ENCODE measurements around the gene MYBPH. TPM values are rescaled to one million over a fixed set of nuclear protein-coding genes. Genes with fewer than 3 reads are reported as not detected.

Gene MYBPH
- total RNA-seq, 1 donor from 2014 or later, result 2.1 TPM

DNA sequence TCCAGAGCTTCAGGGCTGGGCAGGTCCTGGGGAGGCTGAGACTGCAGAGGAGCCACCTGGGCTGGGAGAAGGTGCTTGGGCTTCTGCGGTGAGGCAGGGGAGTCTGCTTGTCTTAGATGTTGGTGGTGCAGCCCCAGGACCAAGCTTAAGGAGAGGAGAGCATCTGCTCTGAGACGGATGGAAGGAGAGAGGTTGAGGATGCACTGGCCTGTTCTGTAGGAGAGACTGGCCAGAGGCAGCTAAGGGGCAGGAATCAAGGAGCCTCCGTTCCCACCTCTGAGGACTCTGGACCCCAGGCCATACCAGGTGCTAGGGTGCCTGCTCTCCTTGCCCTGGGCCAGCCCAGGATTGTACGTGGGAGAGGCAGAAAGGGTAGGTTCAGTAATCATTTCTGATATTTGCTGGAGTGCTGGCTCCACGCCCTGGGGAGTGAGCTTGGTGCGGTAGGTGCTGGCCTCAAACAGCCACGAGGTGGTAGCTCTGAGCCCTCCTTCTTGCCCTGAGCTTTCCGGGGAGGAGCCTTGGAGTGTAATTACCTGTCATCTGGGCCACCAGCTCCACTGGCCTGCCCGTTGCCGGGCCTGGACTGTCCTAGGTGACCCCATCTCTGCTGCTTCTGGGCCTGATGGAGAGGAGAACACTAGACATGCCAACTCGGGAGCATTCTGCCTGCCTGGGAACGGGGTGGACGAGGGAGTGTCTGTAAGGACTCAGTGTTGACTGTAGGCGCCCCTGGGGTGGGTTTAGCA lies 9.3 kb downstream of the MYBPH start:
- DNase-seq, result no peak

DNA sequence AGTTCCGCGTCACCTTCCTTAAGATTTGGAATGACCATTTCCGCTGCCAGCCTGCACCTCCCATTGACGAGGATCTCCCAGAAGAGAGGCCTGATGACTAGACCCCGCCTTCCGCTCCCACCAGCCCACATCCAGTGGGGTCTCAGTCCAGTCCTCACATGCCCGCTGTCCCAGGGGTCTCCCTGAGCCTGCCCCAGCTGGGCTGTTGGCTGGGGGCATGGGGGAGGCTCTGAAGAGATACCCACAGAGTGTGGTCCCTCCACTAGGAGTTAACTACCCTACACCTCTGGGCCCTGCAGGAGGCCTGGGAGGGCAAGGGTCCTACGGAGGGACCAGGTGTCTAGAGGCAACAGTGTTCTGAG lies 9.8 kb downstream of the MYBPH start:
- no peak for DNase-seq

DNA sequence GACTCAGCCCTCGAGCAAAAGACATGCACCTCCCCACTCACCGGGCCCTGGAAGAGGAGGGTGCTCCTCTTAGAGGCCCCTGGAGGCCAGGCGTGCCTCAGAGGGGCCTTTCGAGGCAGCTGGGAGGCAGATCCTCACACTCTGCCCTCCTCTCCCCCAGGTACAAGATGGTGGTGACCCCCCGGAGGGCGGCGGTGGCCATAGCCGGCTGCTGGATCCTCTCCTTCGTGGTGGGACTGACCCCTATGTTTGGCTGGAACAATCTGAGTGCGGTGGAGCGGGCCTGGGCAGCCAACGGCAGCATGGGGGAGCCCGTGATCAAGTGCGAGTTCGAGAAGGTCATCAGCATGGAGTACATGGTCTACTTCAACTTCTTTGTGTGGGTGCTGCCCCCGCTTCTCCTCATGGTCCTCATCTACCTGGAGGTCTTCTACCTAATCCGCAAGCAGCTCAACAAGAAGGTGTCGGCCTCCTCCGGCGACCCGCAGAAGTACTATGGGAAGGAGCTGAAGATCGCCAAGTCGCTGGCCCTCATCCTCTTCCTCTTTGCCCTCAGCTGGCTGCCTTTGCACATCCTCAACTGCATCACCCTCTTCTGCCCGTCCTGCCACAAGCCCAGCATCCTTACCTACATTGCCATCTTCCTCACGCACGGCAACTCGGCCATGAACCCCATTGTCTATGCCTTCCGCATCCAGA lies 10.4 kb downstream of the MYBPH start:
- DNase-seq, result no peak

DNA sequence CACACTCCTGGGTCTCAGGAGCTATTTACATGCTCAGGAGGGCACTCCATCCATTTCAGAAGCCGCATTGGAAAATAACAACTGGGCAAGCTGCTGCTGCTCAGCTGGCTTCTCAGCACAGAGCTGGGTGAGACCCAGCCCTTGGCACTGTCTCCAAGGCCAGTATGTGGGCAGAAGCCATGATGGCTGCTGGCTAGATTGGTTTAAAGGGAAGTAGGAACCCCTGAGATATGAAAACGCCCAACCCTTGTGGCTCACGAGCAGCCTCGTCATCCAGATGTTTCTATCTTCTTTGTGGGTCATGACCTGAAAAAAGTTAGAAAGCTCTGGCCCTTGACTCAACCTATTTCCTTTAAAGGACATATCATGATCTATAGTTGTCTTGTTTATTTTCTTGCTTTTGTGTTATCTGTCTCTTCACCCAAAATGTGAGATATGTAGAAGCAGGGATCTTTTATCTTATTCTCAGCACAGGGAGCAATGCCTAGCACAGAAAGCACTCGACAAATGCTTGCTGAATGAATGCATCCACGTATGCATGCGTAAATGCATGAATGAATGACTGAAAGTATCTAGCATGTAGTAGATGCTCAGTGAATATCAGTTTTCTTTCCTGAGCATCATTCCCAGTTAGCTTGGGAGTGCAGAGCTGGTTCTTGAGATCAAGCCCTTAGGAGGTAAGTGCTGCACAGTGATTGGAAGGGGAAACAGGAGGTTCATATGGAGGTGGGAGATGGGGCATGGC lies 11.6 kb downstream of the MYBPH start:
- no peak for DNase-seq

DNA sequence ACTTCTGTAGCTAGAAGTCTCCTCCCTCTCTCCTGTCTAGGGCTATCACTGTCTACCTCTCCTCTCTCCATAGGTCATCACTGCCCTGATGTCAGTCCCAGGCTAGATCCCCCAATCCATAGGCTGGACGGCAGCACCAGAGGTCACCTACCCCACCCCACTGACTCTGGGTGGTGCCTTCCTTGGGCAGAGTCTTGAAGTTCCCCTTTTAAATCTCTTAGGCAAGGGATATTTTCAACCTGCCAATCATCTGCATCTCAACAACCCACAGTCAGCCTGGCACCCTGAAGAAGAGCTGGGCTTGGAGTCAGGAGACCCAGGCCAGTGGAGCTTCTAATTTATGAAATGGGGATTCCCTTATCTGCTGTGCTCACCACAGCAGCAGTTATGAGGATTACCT lies 13.2 kb downstream of the MYBPH start:
- DNase-seq, result no peak

DNA sequence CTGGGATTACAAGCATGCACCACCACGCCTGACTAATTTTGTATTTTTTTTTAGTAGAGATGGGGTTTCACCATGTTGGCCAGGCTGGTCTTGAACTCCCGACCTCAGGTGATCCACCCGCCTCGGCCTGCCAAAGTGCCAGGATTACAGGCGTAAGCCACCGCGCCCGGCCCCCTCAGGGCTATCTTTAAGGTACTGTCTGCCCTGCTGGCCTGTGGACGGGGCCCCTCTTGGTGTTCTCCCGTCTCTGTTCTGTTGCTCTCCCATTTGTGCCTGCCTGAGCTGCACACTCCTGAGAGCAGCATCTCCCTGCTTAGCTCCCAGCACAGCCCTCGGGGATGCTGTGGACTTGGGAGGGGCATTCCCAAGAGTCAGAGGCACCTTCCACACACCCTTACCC lies 13.9 kb downstream of the MYBPH start:
- DNase-seq, result no peak

DNA sequence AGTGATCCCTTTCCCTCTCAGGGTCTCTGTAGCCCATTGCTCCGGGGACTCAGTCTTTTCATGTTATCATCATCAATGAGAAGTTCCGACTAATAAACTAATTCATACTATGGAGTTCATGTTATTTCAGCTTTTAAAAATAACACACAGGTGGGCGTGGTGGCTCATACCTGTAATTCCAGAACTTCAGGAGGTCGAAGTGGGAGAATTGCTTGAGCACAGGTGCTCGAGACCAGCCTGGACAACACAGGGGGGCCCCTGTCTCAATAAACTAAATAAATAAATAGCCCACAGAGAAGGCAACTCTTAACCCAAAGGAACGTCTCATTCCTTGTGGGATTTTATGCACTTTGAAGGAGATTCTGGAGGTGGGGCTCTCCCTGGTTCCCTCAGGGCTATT lies 14.5 kb downstream of the MYBPH start:
- no peak for DNase-seq

DNA sequence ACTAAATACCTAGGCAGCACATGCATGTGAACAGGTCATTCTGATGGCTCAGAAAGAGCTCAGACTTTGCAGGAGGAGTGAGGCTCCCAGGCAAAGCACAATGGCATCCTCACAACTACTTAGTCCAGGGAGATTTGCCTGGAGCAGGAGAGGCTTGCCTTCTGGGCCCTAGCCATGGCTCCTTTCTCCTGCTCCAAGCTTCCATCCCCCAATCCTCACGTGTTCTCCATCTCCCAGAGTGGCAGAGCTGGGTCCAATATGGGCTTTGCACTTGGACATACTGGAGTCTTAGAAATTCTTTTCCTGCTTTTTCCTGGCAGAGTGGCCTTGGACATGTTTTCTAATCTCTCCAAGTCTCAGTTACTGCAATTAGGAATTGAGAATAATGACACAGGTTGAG lies 15.8 kb downstream of the MYBPH start:
- DNase-seq, result no peak

DNA sequence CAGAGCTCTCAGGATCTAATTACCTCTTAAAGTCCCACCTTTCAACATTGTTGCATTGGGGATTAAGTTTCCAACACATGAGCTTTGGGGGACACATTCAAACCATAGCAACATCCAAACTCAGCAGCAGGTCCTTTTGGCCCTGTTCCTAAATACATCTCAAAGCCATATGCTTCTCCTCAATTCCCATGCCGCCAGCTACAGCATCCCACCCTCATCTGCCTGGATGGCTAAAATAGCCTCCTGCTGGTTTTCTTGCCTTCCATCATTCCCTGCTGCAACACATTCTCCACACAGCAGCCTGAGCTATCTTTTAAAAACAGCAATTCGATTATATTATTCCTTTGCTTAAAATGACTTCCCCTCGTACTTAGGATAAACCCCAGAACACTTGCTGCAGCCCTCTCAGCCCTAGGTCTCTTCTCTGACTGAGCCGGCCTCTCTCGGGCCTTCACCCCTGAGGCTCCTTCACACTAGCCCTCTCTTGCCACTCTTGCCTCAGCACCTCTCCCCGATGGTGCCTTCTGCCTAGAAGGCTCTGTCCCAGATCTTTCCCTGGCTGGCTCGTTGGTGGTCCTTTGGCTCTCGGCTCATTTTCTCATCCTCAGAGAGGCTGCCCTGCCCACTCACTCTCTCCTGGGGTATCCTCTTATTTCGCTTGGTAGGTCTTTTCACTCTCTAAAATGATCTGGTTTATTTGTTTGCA lies 16.5 kb downstream of the MYBPH start:
- DNase-seq, result no peak

DNA sequence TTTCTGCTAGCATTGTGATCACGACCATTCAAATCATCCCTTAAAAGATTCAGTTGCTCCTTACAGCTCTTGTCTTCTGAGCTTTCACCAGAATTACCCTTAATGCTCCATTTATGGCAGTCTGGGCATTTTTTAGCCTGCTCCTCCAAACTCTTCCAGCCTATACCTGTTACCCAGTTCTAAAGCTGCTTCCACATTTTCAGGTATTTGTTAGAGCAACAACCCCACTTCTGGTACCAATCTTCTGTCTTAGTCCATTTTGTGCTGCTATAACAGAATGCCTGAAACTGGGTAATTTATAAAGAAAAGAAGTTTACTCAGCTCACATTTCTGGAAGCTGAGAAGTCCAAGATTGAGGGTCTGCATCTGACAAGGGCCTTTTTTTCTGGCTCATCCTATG lies 17.2 kb downstream of the MYBPH start:
- no peak for DNase-seq

DNA sequence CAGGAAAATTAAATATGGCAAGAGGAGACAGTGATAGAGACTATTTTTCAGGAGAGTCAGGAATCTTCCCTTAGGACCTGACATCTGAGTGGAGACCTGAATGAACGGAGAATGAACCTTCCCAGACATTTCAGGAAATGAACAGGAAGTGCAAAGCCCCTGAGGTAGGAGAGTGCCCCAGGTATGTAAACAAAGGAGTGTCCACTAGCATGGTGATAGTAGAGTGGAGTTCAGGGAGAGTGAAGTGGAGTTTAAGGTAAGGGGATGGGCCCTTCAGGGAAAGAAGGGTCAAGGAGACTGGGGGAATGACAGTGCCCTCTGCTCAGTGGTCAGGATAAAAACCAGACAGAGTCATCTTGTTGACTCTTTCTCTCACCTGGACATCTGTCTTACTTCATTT lies 19.3 kb downstream of the MYBPH start:
- DNase-seq, result no peak

DNA sequence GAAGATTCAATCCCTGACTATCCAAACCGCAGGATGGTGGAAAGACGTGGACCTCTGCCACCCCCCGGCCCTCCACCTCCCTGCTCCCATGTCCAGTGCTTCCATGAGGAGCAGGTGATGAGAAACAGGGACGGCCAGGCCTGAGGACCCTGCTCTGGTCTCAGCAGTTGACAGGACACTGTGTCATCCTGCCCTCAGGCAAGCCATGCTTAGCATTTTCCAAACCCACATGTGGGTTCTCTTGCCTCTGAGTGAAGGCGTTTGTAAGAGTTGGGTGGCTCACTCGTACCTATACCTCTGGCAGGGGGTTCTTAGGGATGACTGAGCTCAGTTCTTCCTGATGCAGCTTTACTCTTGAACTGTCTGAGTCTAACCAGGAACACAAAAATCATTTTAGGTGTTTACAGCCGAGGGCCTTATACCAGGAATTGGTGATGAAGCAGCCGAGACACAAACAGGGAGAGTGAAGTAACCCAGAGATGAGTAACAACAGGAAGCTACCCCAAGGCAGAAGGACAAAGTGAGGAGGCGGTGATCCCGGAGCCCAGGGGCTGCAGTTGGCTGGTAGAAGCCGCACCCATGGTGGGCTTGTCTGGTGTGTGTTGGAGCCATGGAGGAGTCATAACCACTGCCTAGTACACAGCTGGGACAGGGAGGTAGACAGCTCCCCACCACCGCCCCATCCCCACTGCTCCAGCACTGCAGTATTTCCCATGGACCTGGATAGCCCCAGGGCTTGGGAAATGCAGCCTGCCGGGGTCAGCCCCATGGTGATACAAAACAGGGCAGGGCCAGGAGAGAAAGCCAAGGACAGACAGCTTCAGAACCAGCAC lies 21.4 kb downstream of the MYBPH start:
- DNase-seq, result no peak

DNA sequence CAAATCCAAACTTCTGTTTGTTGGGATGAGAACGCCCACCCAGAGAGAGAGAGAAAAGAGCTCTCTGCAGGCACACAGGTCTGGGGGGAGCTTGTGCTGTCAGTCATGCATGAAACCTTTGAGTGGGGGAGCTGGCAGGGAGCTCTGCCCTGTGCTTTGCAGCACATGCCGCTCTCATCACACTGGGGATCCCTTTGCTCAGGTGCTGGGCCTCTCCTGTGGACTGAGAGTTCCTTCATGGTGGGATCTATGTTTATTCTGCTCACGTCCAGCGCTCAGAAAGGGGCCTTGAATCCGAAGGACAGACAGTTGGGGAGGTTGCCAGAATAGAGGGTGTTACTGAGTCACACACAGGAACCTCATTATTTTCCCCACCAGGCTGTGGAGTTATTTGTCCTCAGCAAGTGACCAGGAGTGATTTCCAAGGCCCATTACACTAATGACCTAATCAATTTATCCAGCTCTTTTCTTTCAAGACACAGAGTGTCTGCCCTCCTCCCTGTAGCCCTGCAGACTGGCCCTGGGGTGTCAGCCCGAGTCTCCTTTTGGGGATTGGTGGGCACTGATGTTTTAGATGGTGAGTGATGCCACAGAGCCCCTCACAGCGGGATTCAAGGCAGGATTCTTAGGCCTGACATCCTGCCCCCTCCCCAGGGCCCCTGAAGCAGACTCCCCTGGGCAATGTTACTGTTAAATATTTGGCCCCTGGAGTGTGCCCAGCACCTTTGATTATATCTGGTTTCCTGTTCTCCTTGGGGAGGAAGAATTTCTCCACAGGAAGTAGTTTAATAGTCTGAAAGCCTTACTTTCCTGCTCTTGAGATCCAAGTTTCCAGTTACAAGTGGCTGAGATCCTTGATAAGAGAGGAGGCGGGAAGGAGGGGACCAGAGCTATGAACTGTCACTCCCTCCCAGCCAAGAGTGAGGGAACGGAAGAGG lies 22.3 kb downstream of the MYBPH start:
- DNase-seq, result no peak

DNA sequence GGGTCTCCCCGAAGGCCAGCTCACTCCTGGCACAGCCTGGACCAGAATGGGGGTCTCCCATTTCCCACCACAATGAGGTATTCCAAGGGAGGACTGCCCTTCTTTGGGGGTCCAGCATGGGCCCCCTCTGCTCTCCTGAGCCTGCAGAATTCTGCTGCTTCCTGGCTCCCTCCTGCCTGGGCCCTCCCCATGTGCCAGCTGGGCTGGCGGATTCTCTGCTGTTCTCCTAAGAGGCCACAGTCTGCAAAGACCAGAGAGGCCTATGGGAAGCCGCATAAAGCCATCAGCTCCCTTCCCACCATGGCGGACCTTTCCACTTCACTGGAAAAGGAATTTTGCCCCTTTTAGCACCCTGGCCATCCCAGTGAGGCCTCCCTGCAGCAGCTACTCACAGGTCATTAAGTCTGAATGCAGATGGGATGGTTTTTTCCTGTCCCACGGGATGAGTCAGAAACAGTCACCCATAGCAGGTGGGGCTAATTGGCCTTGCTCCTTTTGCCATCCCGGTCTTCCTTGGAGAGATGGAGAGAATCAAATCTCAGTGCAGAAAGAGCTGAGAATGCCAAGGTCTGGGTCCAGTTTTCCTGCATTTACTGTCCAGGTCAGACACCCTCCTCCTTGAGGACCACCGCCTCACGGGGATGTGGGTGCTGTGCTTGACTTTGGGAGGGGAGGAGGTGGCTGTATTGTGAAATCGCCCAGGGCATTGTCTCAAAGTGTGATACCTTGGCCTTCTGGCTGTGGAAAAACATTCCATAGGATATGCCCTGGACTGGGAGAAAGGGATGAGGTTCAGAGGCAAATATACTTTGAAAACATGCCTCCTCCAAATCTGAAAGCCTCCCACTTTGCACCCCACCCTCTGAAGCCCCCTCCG lies 23.2 kb downstream of the MYBPH start:
- no peak for DNase-seq

DNA sequence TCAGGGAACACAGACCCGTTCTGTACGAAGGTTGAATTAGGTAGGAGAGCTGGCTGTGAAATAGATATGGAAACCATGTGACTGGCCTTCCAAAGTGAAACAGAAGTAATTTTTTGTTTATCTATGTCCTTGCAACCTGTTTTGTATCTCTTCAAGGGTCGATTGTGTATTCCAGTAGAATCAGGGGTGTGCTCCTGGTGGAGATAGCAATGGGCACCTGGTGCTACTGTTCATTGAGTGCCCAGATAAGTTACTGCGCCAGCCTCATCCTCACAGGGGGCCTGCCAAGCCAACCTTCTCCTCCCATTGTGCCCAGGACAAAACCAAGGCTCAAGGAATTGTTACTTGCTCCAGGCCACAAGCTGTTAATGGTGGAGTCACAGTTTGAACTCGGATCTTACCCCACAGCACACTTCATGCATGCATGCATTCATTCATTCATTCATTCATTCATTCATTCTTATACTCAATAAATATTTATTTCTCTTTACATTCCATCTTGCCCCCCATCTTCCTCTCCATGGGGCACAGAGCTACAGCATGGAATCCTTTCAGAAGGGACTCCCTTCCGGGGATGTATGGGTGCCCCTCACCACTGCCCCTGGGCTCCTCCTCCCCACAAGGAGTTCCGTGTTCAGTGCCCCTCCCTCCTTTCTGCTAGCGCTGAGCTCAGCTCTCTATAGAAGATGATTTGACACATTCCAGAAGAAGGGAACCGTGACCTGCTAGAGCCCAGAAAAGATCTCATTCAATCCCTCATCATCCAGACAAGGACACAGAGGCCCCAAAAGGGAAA lies 24.1 kb downstream of the MYBPH start:
- DNase-seq, result no peak

DNA sequence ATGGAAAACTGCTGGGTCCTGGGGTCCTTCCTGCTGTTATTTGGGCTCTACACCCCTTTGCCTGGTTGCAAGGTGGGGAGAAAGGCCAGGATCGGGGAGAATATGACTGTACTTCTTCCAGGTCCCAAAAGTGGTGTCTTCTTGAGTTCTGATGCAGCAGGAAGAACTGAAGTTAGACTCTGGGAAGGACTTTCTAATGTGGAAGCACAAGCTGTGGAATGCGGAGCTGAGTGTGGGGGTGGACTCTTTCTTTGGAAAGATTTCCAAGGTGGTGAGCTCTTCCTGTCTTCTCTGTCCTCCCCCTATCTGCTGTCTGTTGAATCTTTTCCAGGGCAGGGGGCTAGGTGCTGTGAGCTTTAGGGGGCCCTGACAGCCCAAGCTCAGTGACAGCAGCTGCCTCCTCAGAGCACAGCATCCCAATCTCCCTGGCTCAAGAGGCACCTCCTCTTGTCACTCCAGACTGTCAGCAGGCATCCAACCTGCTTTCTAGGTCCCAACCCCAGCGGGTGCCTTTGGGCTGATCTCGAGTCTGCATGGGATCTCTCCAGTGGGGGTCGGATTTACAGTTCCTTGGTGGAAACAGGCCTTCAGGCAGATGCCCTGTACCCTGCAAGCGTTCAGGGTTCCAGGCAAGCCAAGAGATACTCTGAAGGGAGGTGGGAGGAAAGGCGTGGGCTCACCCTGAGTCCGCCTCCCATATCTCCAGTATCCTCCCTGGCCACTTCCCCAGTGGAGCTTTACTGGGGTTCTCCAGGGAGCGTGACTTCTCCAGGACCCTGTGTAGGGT lies 24.9 kb downstream of the MYBPH start:
- no peak for DNase-seq

DNA sequence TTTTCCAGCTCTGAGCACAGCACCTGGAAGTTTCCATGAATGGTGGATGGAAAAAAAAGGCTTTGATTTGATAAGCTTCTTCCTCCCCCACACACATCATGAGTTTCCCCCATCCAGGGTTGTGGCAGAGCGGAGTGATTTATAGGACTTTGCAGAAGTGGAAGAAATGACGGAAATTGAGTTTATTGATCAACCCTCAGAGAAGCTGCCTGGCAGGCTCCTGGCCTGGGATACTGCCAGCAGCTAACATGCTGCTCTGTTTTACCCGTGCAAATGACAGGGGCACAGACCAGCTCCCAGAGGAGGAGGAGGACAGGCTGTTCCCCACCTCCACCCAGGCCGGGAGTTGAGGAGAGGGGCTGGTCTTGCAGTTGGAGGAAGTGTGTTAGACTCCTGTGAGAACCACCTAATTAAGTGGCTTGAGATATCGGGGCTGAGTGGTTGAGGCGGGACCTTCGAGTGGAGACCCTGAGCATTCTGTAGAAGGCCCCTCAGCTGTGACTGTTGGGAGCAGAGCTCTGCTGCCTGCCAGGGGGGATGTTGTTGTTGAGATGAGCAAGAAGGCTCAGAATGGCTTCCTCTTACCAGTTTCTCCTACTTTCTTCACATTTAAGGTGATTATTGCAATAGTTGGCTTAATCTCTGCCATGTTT lies 26.3 kb downstream of the MYBPH start:
- DNase-seq, result no peak
